ENCODE measurements around the gene C11orf24.

The C11orf24 gene

DNA sequence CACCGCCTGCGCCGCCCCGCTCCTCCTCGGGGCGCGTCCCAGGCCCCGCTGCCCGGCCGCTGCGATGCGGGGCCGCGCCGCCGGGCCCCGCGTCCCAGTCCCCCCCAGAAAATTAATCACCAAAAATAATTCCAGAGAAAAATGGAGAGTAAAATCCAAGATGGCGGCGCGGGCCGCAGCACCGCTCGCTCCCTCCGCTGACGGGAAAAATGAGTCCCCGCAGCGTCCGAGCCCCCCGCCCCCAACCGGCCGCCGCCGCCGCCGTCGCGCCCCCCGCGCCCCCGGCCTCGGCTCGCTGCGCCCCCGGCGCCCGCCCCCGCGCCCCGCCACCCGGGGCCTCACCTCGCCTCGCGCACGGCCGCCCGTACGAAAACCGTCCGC, 58.6 kb downstream of the C11orf24 start, which contains the start of gene KMT5B:
Gene KMT5B, minus strand, starts transcription at position 162 of the 381 bp plus-strand sequence. CDS start 23,220 bp downstream, outside the sequence.
- H3K27ac ChIP-seq, result peak within 1 kb of the TSS; percentile 97
- no peak for DNase-seq (ENCODE audit: low read depth, low spot score)

DNA sequence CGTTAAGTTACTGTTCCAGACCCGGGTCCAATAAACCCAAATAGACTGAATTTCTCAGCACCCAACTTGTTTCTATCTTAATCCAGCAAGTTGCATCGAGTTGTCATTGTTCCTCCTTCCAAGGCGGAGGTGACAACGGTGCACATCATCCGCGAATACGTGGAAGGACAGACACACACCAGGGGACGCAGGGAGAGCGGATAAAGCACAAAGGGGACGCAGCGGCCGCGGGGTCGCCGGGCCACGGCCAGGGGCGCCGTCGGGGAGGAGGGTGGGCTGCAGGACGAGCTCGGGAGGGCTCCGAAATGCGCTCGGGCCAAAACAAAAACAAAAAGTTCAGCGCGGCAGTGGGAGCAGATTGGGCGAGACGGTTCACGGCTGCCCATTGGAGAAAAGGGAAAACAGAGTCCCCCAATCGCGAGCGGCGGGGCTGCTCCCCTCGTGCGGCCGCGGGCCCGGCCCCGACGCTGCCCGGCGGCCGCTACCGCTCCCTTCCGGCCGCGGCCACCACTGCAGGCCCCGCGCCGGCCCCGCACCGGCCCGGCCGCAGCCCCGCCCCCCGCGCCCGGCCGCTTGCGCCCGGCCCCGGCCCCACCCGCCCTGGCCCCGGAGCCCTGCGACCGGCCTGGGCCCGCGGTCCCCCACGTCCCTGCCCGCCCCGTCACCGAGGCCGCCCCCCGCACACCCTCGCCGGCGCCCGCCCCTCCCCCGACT, 59.2 kb downstream of the C11orf24 start:
- no peak for DNase-seq (ENCODE audit: low read depth, low spot score)
- peak overlapping the region; percentile 97 for H3K27ac ChIP-seq

DNA sequence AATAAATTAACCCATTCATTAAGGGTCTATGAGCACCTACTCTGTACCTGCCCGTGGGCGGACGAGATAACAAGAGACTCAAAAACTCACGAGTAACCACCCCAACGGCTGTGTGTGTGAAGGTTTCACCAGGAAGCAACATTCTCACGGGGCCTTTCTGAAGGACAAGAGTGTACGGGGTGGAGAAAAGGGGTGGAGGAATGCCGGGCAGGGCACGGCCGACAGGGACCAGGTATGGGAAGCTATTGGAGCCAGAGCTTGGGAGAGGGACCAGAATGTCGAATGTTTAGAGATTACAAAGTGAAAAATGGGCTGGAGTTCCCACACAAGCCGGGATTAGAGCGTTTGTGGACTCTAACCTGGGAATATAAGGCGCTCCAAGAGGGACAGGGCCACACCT, 60.2 kb downstream of the C11orf24 start:
- no peak overlapping the region for H3K27ac ChIP-seq
- DNase-seq (ENCODE audit: low read depth, low spot score), result no peak
